Type B pancreatic cell (in vitro differentiated cells): ENCODE results near the gene SMC6. TPM values are rescaled to one million over a fixed set of nuclear protein-coding genes. Genes with fewer than 3 reads are reported as not detected.

Experiments used
- DNase-seq: peaks from one replicate; pipeline ENCODE4 v3.0.0; 2021; ENCODE audit warnings: mixed read lengths; ENCODE audit not compliant: unreplicated experiment; ENCODE audit errors: extremely low spot score
- H3K27ac Mint-ChIP-seq: 2 replicates; pipeline ENCODE4 v1.8.0; 2021; ENCODE audit warnings: mild to moderate bottlenecking, mixed read lengths
- H3K27me3 Mint-ChIP-seq: 2 replicates; pipeline ENCODE4 v1.8.0; 2021; ENCODE audit warnings: mixed read lengths
- H3K36me3 Mint-ChIP-seq: 2 replicates; pipeline ENCODE4 v1.8.0; 2021; ENCODE audit warnings: mixed read lengths
- H3K4me1 Mint-ChIP-seq: one replicate; pipeline ENCODE4 v1.8.0; 2021; ENCODE audit warnings: mixed read lengths; ENCODE audit not compliant: unreplicated experiment
- H3K4me3 Mint-ChIP-seq: 2 replicates; pipeline ENCODE4 v1.8.0; 2021; ENCODE audit warnings: mild to moderate bottlenecking, mixed read lengths
- H3K9me3 Mint-ChIP-seq: 2 replicates; pipeline ENCODE4 v1.8.0; 2021; ENCODE audit warnings: mixed read lengths
- CTCF ChIP-seq: fragments of 200-600 bp; sonication (generic); conservative IDR thresholded peaks from 2 replicates; pipeline ENCODE4 v1.5.0; 2021; ENCODE audit warnings: antibody characterized with exemption, mild to moderate bottlenecking
- total RNA-seq: library from RNA; stranded (reverse); gene quantifications from 2 replicates; pipeline ENCODE4 v1.2.1, GENCODE V29; 2021; ENCODE audit warnings: low replicate concordance

SMC6 gene
- total RNA-seq, 1 donor from 2014 or later: 30.5 TPM

DNA sequence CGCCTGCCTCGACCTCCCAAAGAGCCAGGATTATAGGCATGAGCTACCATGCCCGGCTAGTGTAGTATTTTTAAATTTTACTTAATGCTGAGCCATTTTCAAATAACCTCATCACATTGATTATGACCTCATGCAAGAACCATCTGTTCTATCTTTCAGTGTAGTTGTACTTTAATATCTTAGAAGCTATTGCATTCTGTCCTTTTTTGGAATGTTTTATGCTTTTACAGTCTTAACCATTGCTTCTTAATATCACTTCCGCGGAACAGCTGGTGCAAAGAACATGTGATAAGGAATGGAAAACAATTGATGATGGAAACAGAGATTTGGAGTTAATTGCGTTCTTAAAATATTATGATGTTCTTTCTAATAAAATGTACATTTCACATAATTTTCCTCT is 3.1 kb upstream of the SMC6 start:
- TF ChIP-seq CTCF: no peak
- DNase-seq: no peak
- Mint-ChIP-seq H3K4me3 (peak overlapping the region; percentile 46), H3K4me1 (peaks cover 14% of the 10 kb centered on the region), H3K9me3 (no peaks in the 10 kb centered on the region), H3K27me3 (no peaks in the 10 kb centered on the region), H3K27ac (peak overlapping the region; percentile 4), H3K36me3 (no peaks in the 10 kb centered on the region)

- Mint-ChIP-seq H3K4me3 (peak overlapping the region; percentile 90), H3K36me3 (peaks cover 4% of the 10 kb centered on the region), H3K9me3 (no peaks in the 10 kb centered on the region), H3K27ac (peak overlapping the region; percentile 88), H3K27me3 (no peaks in the 10 kb centered on the region), H3K4me1 (peaks cover 18% of the 10 kb centered on the region)
- no peak for TF ChIP-seq CTCF
- DNase-seq: no peak
These were observed 1.3 kb upstream of the SMC6 start for GRCh38 chr2:17754773-17755425.

- Mint-ChIP-seq H3K4me3 (peak overlapping the region; percentile 90), H3K9me3 (no peaks in the 10 kb centered on the region), H3K27ac (peak overlapping the region; percentile 88), H3K27me3 (no peaks in the 10 kb centered on the region), H3K4me1 (peaks cover 24% of the 10 kb centered on the region), H3K36me3 (peaks cover 5% of the 10 kb centered on the region)
- no peak for TF ChIP-seq CTCF
- peak; percentile 70 for DNase-seq
These were observed 463 bp downstream of the SMC6 start for GRCh38 chr2:17752892-17753802.

DNA sequence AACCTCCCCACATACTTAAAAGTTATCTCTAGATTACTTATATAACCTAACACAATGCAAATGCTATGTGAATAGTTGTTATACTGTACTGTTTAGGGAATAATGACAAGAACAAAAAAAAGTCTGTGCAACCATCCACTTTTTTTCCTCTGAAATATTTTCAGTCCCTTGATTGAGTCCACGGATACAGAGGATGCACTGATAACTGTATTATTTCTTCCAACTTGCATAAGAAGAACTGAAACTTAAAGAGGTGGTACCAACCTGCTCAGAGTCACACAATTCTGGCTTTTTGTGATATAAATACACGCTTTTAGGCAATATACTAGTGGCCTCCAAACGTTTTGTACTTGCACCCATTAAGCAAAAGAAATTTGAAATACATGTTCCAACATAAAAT is 1.4 kb downstream of the SMC6 start:
- Mint-ChIP-seq H3K4me3 (peak overlapping the region; percentile 90), H3K36me3 (peaks cover 5% of the 10 kb centered on the region), H3K27me3 (no peaks in the 10 kb centered on the region), H3K9me3 (no peaks in the 10 kb centered on the region), H3K4me1 (peaks cover 29% of the 10 kb centered on the region), H3K27ac (peak overlapping the region; percentile 85)
- DNase-seq: no peak
- TF ChIP-seq CTCF: no peak

- H3K9me3 Mint-ChIP-seq: no peaks in the 10 kb centered on the region
- no peak for DNase-seq
- H3K27me3 Mint-ChIP-seq: no peaks in the 10 kb centered on the region
- H3K27ac Mint-ChIP-seq: no peak overlapping the region
- H3K36me3 Mint-ChIP-seq: peaks cover 8% of the 10 kb centered on the region
- peaks cover 26% of the 10 kb centered on the region for H3K4me1 Mint-ChIP-seq
- H3K4me3 Mint-ChIP-seq: peak overlapping the region; percentile 5
- no peak for TF ChIP-seq CTCF
These were observed 3.7 kb downstream of the SMC6 start for GRCh38 chr2:17749753-17750438.
